DND-41 (cell line): ENCODE data around the gene AGAP1.

Experiments
- CTCF ChIP-seq: IDR thresholded peaks from 2 replicates; pipeline ENCODE4 v1.5.1; 2012; ENCODE audit warnings: borderline replicate concordance, low read length, moderate library complexity, mild to moderate bottlenecking; ENCODE audit not compliant: poor library complexity, severe bottlenecking; ENCODE audit errors: extremely low read depth
- EZH2 ChIP-seq: IDR thresholded peaks from 3 replicates; pipeline ENCODE4 v1.6.1; 2012; ENCODE audit warnings: borderline replicate concordance, low read depth, mild to moderate bottlenecking, moderate library complexity, low read length, inconsistent platforms; ENCODE audit not compliant: severe bottlenecking

- TF ChIP-seq CTCF (no peak), EZH2 (no peak)
These were observed 271.5 kb downstream of the AGAP1 start for GRCh38 chr2:235765181-235765820.
